ENCODE measurements around the gene SLC10A6.
"Not testable (repeated sequence)": the region's sequence is repeated elsewhere in the genome, so short reads cannot be mapped to it uniquely, and the experiment has no call there.

SLC10A6 gene

GRCh38 chr4:86848732-86849619, at the start of gene SLC10A6:
SLC10A6 (minus strand) TSS chr4:86849384; CDS start chr4:86849115, 269 bp downstream.
- peak; percentile 3 for DNase-seq

- peak; percentile 24 for DNase-seq
These were observed 49.4 kb upstream of the SLC10A6 start for GRCh38 chr4:86898562-86898961.

GRCh38 chr4:86896596-86896995, 47.4 kb upstream of the SLC10A6 start:
- DNase-seq, result peak; percentile 4

GRCh38 chr4:86895692-86896488, 46.7 kb upstream of the SLC10A6 start:
- peak; percentile 74 for DNase-seq

- DNase-seq, result no peak
These were observed 45.3 kb upstream of the SLC10A6 start for GRCh38 chr4:86894455-86894854.

- peak; percentile 18 for DNase-seq
These were observed 44.0 kb upstream of the SLC10A6 start for GRCh38 chr4:86893136-86893535.

GRCh38 chr4:86892636-86892960, 43.4 kb upstream of the SLC10A6 start:
- DNase-seq, result no peak

GRCh38 chr4:86891762-86892635, 42.8 kb upstream of the SLC10A6 start, which contains the start of gene C4orf36:
C4orf36 (minus strand) TSS chr4:86892422; CDS start chr4:86891520, 902 bp downstream.
- DNase-seq, result peak; percentile 88

- DNase-seq, result peak; percentile 41
These were observed 41.6 kb upstream of the SLC10A6 start for GRCh38 chr4:86890790-86891189.

- no peak for DNase-seq
These were observed 30.5 kb upstream of the SLC10A6 start for GRCh38 chr4:86879641-86880040.

GRCh38 chr4:86878640-86879039, 29.5 kb upstream of the SLC10A6 start:
- no peak for DNase-seq

GRCh38 chr4:86876894-86877685, 27.9 kb upstream of the SLC10A6 start:
- DNase-seq, result no peak

- not testable (repeated sequence) for DNase-seq
These were observed 26.3 kb upstream of the SLC10A6 start for GRCh38 chr4:86875436-86875835.

- DNase-seq, result no peak
These were observed 23.0 kb upstream of the SLC10A6 start for GRCh38 chr4:86872135-86872534.

GRCh38 chr4:86870442-86871069, 21.4 kb upstream of the SLC10A6 start:
- no peak for DNase-seq

- no peak for DNase-seq
These were observed 8.3 kb upstream of the SLC10A6 start for GRCh38 chr4:86857341-86858052.

GRCh38 chr4:86856896-86857295, 7.7 kb upstream of the SLC10A6 start:
- DNase-seq, result peak; percentile 2

- no peak for DNase-seq
These were observed 6.4 kb upstream of the SLC10A6 start for GRCh38 chr4:86855572-86855971.

GRCh38 chr4:86853209-86853608, 4.0 kb upstream of the SLC10A6 start:
- no peak for DNase-seq

GRCh38 chr4:86848136-86848535, 1.0 kb downstream of the SLC10A6 start:
- DNase-seq, result no peak

GRCh38 chr4:86847571-86847970, 1.6 kb downstream of the SLC10A6 start:
- no peak for DNase-seq
